Endothelial cell of umbilical vein (primary cell): Measurements from ENCODE around the gene ACBD7. TPM values are rescaled to one million over a fixed set of nuclear protein-coding genes. Genes with fewer than 3 reads are reported as not detected.
A peak's percentile ranks its signal among the peaks of the same experiment; 100 is the strongest.

Source experiments
- BruUV-seq: library from RNA; stranded (reverse); fragments of 400-500 nt; replicated peaks from 2 replicates; lab custom pipeline; 2021; lab: Mats Ljungman, UMichigan
- CTCF ChIA-PET: fragments of 300-600, 350-600 bp; sonication (Branson Sonifier 250); formaldehyde crosslinking; loops from one replicate; lab custom pipeline; 2021; ENCODE audit warnings: antibody characterized with exemption, inconsistent platforms; lab: Charles Lee
- POLR2A ChIA-PET: fragments of 300-600, 350-600 bp; sonication (Branson Sonifier 250); formaldehyde crosslinking; loops from one replicate; lab custom pipeline; 2021; ENCODE audit warnings: antibody characterized with exemption, inconsistent platforms; lab: Charles Lee
- DNase-seq: peaks from one replicate; pipeline ENCODE4 v3.0.0-alpha.2; 2011; ENCODE audit warnings: low read depth, low spot score
- FAIRE-seq: peaks from 2 replicates; lab custom pipeline; 2011; peaks lifted over from hg19 to GRCh38; lab: Jason Lieb, UNC
- H2AFZ ChIP-seq: 2 replicates; pipeline ENCODE4 v1.6.0; 2012; ENCODE audit warnings: low read depth, low read length, control low read depth, inconsistent platforms
- H3K27ac ChIP-seq: 2 replicates; pipeline ENCODE4 v1.5.1; 2011; ENCODE audit warnings: low read depth, mild to moderate bottlenecking, control low read depth, low read length, moderate library complexity; ENCODE audit not compliant: insufficient read depth
- H3K27me3 ChIP-seq, 2 experiments: 2 replicates each; pipeline versions ENCODE4 v1.6.0 to v1.6.1; 2011; ENCODE audit warnings: low read length in 2 of 2, mixed read lengths in 1 of 2; ENCODE audit not compliant: control insufficient read depth in 2 of 2, insufficient read depth in 2 of 2
- H3K36me3 ChIP-seq, 2 experiments: 2 replicates in 1 of 2; 3 replicates in 1 of 2; pipeline ENCODE4 v1.5.1; 2011; ENCODE audit warnings: low read length in 2 of 2, mild to moderate bottlenecking in 1 of 2, moderate library complexity in 1 of 2; ENCODE audit not compliant: control insufficient read depth in 2 of 2, insufficient read depth in 2 of 2; ENCODE audit errors: extremely low read depth in 1 of 2
- H3K4me1 ChIP-seq: 3 replicates; pipeline ENCODE4 v1.5.1; 2011; ENCODE audit warnings: mild to moderate bottlenecking, low read length; ENCODE audit not compliant: control insufficient read depth, insufficient read depth; ENCODE audit errors: extremely low read depth
- H3K4me2 ChIP-seq: 2 replicates; pipeline ENCODE4 v1.6.1; 2011; ENCODE audit warnings: low read length, control low read depth, mixed read lengths; ENCODE audit not compliant: insufficient read depth
- H3K4me3 ChIP-seq, 3 experiments: fragments of 200-600 bp in 1 of 3; sonication (generic), shearing (Covaris generic) in 1 of 3; replicated peaks in 1 of 3; 2 replicates each; pipeline ENCODE4 v1.5.1; 2011 to 2016; ENCODE audit warnings: control low read depth in 3 of 3, low read length in 3 of 3, mild to moderate bottlenecking in 2 of 3, inconsistent platforms in 1 of 3, low read depth in 1 of 3, moderate library complexity in 1 of 3; ENCODE audit not compliant: insufficient read depth in 1 of 3
- H3K79me2 ChIP-seq: 2 replicates; pipeline ENCODE4 v1.6.0; 2012; ENCODE audit warnings: low read length, inconsistent platforms; ENCODE audit not compliant: control insufficient read depth, insufficient read depth
- H3K9ac ChIP-seq: replicated peaks from 2 replicates; pipeline ENCODE3; 2011; ENCODE audit warnings: low read length, control low read depth; ENCODE audit not compliant: insufficient read depth; ENCODE audit errors: extremely low read depth
- H3K9me1 ChIP-seq: replicated peaks from 3 replicates; pipeline ENCODE4 v1.6.0; 2011; ENCODE audit warnings: mild to moderate bottlenecking, low read length; ENCODE audit not compliant: control insufficient read depth, insufficient read depth; ENCODE audit errors: extremely low read depth
- H3K9me3 ChIP-seq: replicated peaks from 2 replicates; pipeline ENCODE4 v1.5.1; 2012; ENCODE audit warnings: low read length, inconsistent platforms; ENCODE audit not compliant: control insufficient read depth, insufficient read depth
- H4K20me1 ChIP-seq: replicated peaks from 2 replicates; pipeline ENCODE3; 2011; ENCODE audit warnings: mild to moderate bottlenecking, low read length; ENCODE audit not compliant: control insufficient read depth, insufficient read depth; ENCODE audit errors: extremely low read depth
- CTCF ChIP-seq, 2 donors: IDR thresholded peaks; 1 replicate in 1 of 2; 2 replicates in 1 of 2; pipeline ENCODE4 v1.5.1; 2011; ENCODE audit warnings: low read length in 2 of 2, mild to moderate bottlenecking in 2 of 2, moderate library complexity in 2 of 2, control low read depth in 1 of 2, inconsistent platforms in 1 of 2, low read depth in 1 of 2; ENCODE audit not compliant: insufficient read depth in 1 of 2; ENCODE audit errors: extremely low read depth in 1 of 2
- EZH2 ChIP-seq: IDR thresholded peaks from 2 replicates; pipeline ENCODE4 v1.6.1; 2012; ENCODE audit warnings: borderline replicate concordance, low read depth, mild to moderate bottlenecking, moderate library complexity, low read length, inconsistent platforms; ENCODE audit not compliant: severe bottlenecking
- FOS ChIP-seq: IDR thresholded peaks from 2 replicates; pipeline ENCODE4 v1.6.1; 2011; ENCODE audit warnings: mild to moderate bottlenecking, low read length, moderate library complexity, borderline replicate concordance; ENCODE audit not compliant: insufficient read depth
- GATA2 ChIP-seq: IDR thresholded peaks from 2 replicates; pipeline ENCODE4 v1.7.0; 2011; ENCODE audit warnings: low read depth, mild to moderate bottlenecking, moderate library complexity, mixed read lengths, low read length; ENCODE audit not compliant: insufficient read length, insufficient read depth
- JUN ChIP-seq: IDR thresholded peaks from 2 replicates; pipeline ENCODE4 v1.6.1; 2011; ENCODE audit warnings: borderline replicate concordance, low read depth; ENCODE audit not compliant: insufficient read length, insufficient read depth
- MAX ChIP-seq: IDR thresholded peaks from 2 replicates; pipeline ENCODE4 v1.6.1; 2011; ENCODE audit not compliant: insufficient read depth, insufficient read length
- MYC ChIP-seq: IDR thresholded peaks from one replicate; pipeline ENCODE4 v1.6.1; 2011; ENCODE audit warnings: mild to moderate bottlenecking, low read depth, low read length
- POLR2A ChIP-seq: IDR thresholded peaks from 2 replicates; pipeline ENCODE4 v1.6.1; 2012; ENCODE audit warnings: low read depth, mild to moderate bottlenecking, control low read depth, low read length
- POLR2AphosphoS5 ChIP-seq: IDR thresholded peaks from 2 replicates; pipeline ENCODE4 v1.6.1; 2012; ENCODE audit warnings: low read depth, mild to moderate bottlenecking, control low read depth, low read length, moderate library complexity; ENCODE audit not compliant: insufficient read depth
- dilution Hi-C: fragments of 300-500 bp; cut with MboI; formaldehyde crosslinking; loops from one replicate; pipeline ENCODE4 v1.15.0; 2019; ENCODE audit warnings: low sequenced_read_pairs; ENCODE audit not compliant: extremely low pct_ligation_motif_present
- intact Hi-C: fragments of 100-400 bp; cut with micrococcal nuclease; formaldehyde crosslinking; loops from one replicate; pipeline ENCODE4 v1.10.0; 2022
- polyA plus RNA-seq, 4 experiments: library from polyadenylated mRNA; depleted of rRNA in 3 of 4; stranded (reverse) in 3 of 4; unstranded in 1 of 4; fragments of >200 nt; gene quantifications; 2 replicates each; pipeline versions ENCODE4 v1.2.1 to v1.2.3, GENCODE V29; 2011 to 2012; ENCODE audit warnings: missing spikeins in 1 of 4
- total RNA-seq: library from RNA; stranded (reverse); gene quantifications from 2 replicates; pipeline ENCODE4 v1.2.3, GENCODE V29; 2021

The ACBD7 gene
- total and polyA plus RNA-seq, 2 donors (not counting 3 experiments of a cell fraction or from before 2014, with no cell fraction given) = 1.2 to 2.8 TPM

- H3K4me2 ChIP-seq = peak within 1 kb of the TSS; percentile 67
- ChIA-PET POLR2A (no interaction called here), CTCF (interaction anchor here (1.0 kb wide), 1 partner anchor 10 kb away, joined by 3 read pairs; no protein-coding TSS in a partner anchor)
- peak; percentile 97 for DNase-seq
- H3K4me3 ChIP-seq = peak within 1 kb of the TSS; percentile 75 to 98 (median 80)
- H3K9ac ChIP-seq = peak within 1 kb of the TSS; percentile 85
- TF ChIP-seq POLR2A (peak; percentile 79), FOS (no peak), POLR2AphosphoS5 (peak; percentile 89)
- no TSS peak for BruUV-seq
- intact Hi-C loops (loop anchor here (1.0 kb wide), 1 partner anchor 322 kb away; no protein-coding TSS in a partner anchor), dilution Hi-C loops (no loop called here)
- H3K36me3 ChIP-seq = peaks cover 0 to 2% of the 10 kb centered on the region in 2 experiments
- H3K27ac ChIP-seq = peak within 1 kb of the TSS; percentile 66
- peak; percentile 96 for FAIRE-seq
- H2AFZ ChIP-seq = peak within 1 kb of the TSS; percentile 60
- H3K9me1 ChIP-seq = no peaks in the 10 kb centered on the region
- H3K9me3 ChIP-seq = no peaks in the 10 kb centered on the region
- H4K20me1 ChIP-seq = no peaks in the 10 kb centered on the region
- peaks cover 28% of the 10 kb centered on the region for H3K79me2 ChIP-seq
- peaks cover 12% of the 10 kb centered on the region for H3K4me1 ChIP-seq
- no peaks in the 10 kb centered on the region for H3K27me3 ChIP-seq
Measured at GRCh38 chr10:15097011-15097812, 8.6 kb upstream of the ACBD7 start, which contains the start of gene RPP38. RPP38 (plus strand) TSS chr10:15097355; CDS start chr10:15103315, 5,960 bp downstream.

GRCh38 chr10:15096661-15097010 is 8.1 kb upstream of the ACBD7 start:
- TF ChIP-seq GATA2 (no peak), POLR2AphosphoS5 (no peak), POLR2A (no peak), CTCF (IDR thresholded peaks at IDR 0.05; ENCODE audit: extremely low read depth in 1 of 2, insufficient read depth in 1 of 2, low read depth in 1 of 2, low read length in 2 of 2) (no peak), EZH2 (no peak), MAX (no peak), FOS (no peak), JUN (no peak), MYC (no peak)
- no peaks in the 10 kb centered on the region for H3K9me3 ChIP-seq
- DNase-seq (no peak), FAIRE-seq (no peak)
- H3K79me2 ChIP-seq = peaks cover 25% of the 10 kb centered on the region
- POLR2A ChIA-PET = no interaction called here
- intact Hi-C loops = loop anchor here (1.0 kb wide), 1 partner anchor 323 kb away; no protein-coding TSS in a partner anchor
- H3K27me3 ChIP-seq = no peaks in the 10 kb centered on the region
- H2AFZ ChIP-seq = peak overlapping the region; percentile 52
- H3K36me3 ChIP-seq = no peaks in the 10 kb centered on the region
- no peak overlapping the region for H3K27ac ChIP-seq
- dilution Hi-C loops = no loop called here
- BruUV-seq = TSS peak; percentile 17
- peak overlapping the region; percentile 59 for H3K4me2 ChIP-seq
- no peaks in the 10 kb centered on the region for H4K20me1 ChIP-seq
- H3K4me1 ChIP-seq = peaks cover 12% of the 10 kb centered on the region
- H3K4me3 ChIP-seq = peak overlapping the region in 2 of 3 experiments; percentile 80 to 98
- H3K9me1 ChIP-seq = no peaks in the 10 kb centered on the region
- CTCF ChIA-PET = no interaction called here
- H3K9ac ChIP-seq = peak overlapping the region; percentile 85
